DOHH2 (cell line): ENCODE results near the gene CLK4.

Experiments used
- H3F3A ChIP-seq: fragments of 200-600 bp; sonication (generic), shearing (Covaris generic); 2 replicates; pipeline ENCODE4 v1.6.0; 2016; ENCODE audit warnings: antibody characterized with exemption, mild to moderate bottlenecking; ENCODE audit not compliant: control insufficient read depth, insufficient read depth
- H3K27ac ChIP-seq: fragments of 200-600 bp; sonication (generic); 2 replicates; pipeline ENCODE4 v1.5.1; 2014; ENCODE audit warnings: low read depth, mild to moderate bottlenecking, low read length, moderate library complexity
- H3K27me3 ChIP-seq: fragments of 200-600 bp; sonication (generic); 2 replicates; pipeline ENCODE4 v1.6.1; 2014; ENCODE audit warnings: mild to moderate bottlenecking, low read length, mixed read lengths; ENCODE audit not compliant: control insufficient read depth
- H3K36me3 ChIP-seq: fragments of 200-600 bp; sonication (generic); 2 replicates; pipeline ENCODE4 v1.6.1; 2014; ENCODE audit warnings: mild to moderate bottlenecking, low read length, moderate library complexity, mixed read lengths; ENCODE audit not compliant: control insufficient read depth
- H3K4me1 ChIP-seq: fragments of 200-600 bp; sonication (generic); 2 replicates; pipeline ENCODE4 v1.6.1; 2014; ENCODE audit warnings: mild to moderate bottlenecking, low read length, mixed read lengths; ENCODE audit not compliant: control insufficient read depth
- H3K4me2 ChIP-seq: fragments of 200-600 bp; sonication (generic); 2 replicates; pipeline ENCODE4 v1.6.0; 2014; ENCODE audit warnings: mild to moderate bottlenecking, low read length, moderate library complexity
- H3K4me3 ChIP-seq: fragments of 200-600 bp; sonication (generic); 2 replicates; pipeline ENCODE4 v1.5.1; 2014; ENCODE audit warnings: mild to moderate bottlenecking, low read length, mixed read lengths
- H3K79me2 ChIP-seq: fragments of 200-600 bp; sonication (generic); 2 replicates; pipeline ENCODE4 v1.6.1; 2014; ENCODE audit warnings: mild to moderate bottlenecking, low read length, mixed read lengths; ENCODE audit not compliant: control insufficient read depth
- H3K9me2 ChIP-seq: fragments of 200-600 bp; sonication (generic); replicated peaks from 2 replicates; pipeline ENCODE4 v1.6.1; 2014; ENCODE audit warnings: mild to moderate bottlenecking, low read length, mixed read lengths; ENCODE audit not compliant: control insufficient read depth
- H3K9me3 ChIP-seq: fragments of 200-600 bp; sonication (generic); 2 replicates; pipeline ENCODE4 v1.6.1; 2014; ENCODE audit warnings: antibody characterized with exemption, low read length, mixed read lengths; ENCODE audit not compliant: control insufficient read depth, insufficient read depth
- H4K20me1 ChIP-seq: fragments of 200-600 bp; sonication (generic); 2 replicates; pipeline ENCODE4 v1.6.0; 2014; ENCODE audit warnings: low read depth, mild to moderate bottlenecking, antibody characterized with exemption, low read length, moderate library complexity; ENCODE audit not compliant: control insufficient read depth, insufficient read depth
- CTCF ChIP-seq: fragments of 200-600 bp; sonication (generic); IDR thresholded peaks from one replicate; pipeline ENCODE4 v1.5.1; 2014; ENCODE audit warnings: antibody characterized with exemption, mild to moderate bottlenecking, low read depth, low read length; ENCODE audit not compliant: poor library complexity, severe bottlenecking
- EZH2phosphoT487 ChIP-seq: fragments of 200-600 bp; sonication (generic); IDR thresholded peaks from 2 replicates; pipeline ENCODE4 v1.6.1; 2017; ENCODE audit warnings: borderline replicate concordance, mild to moderate bottlenecking, antibody characterized with exemption, low read length, moderate library complexity, mixed read lengths

The CLK4 gene

GRCh38 chr5:178670351-178670885 is 43.6 kb upstream of the CLK4 start:
- no peak overlapping the region for H3K27ac ChIP-seq
- no peaks in the 10 kb centered on the region for H3K36me3 ChIP-seq
- no peaks in the 10 kb centered on the region for H3K79me2 ChIP-seq
- no peak overlapping the region for H3K4me3 ChIP-seq
- no peaks in the 10 kb centered on the region for H4K20me1 ChIP-seq
- H3F3A ChIP-seq: no peaks in the 10 kb centered on the region
- no peaks in the 10 kb centered on the region for H3K4me1 ChIP-seq
- no peaks in the 10 kb centered on the region for H3K9me3 ChIP-seq
- no peak overlapping the region for H3K4me2 ChIP-seq
- no peaks in the 10 kb centered on the region for H3K9me2 ChIP-seq
- H3K27me3 ChIP-seq: 0 out of 2 replicates have a peak, but pooled peaks cover 5% of the 10 kb centered on the region
- TF ChIP-seq EZH2phosphoT487: no peak
- no peak for TF ChIP-seq CTCF

- Histone ChIP-seq H3K79me2 (no peaks in the 10 kb centered on the region), H3K4me2 (no peak overlapping the region), H3F3A (no peaks in the 10 kb centered on the region), H3K36me3 (no peaks in the 10 kb centered on the region), H3K9me2 (no peaks in the 10 kb centered on the region), H3K4me3 (no peak overlapping the region), H3K9me3 (no peaks in the 10 kb centered on the region), H3K27me3 (0 out of 2 replicates have a peak, but pooled peaks cover 5% of the 10 kb centered on the region), H4K20me1 (no peaks in the 10 kb centered on the region), H3K4me1 (no peaks in the 10 kb centered on the region), H3K27ac (no peak overlapping the region)
- TF ChIP-seq EZH2phosphoT487: no peak
- TF ChIP-seq CTCF: no peak
Observed at GRCh38 chr5:178668579-178668978, 41.7 kb upstream of the CLK4 start.

- 0 out of 2 replicates have a peak, but pooled peaks cover 2% of the 10 kb centered on the region for H3K27me3 ChIP-seq
- no peak overlapping the region for H3K4me3 ChIP-seq
- H3F3A ChIP-seq: no peaks in the 10 kb centered on the region
Observed at GRCh38 chr5:178667688-178668087, 40.8 kb upstream of the CLK4 start.

More at GRCh38 chr5:178667688-178668087, 40.8 kb upstream of the CLK4 start:
- no peak overlapping the region for H3K27ac ChIP-seq
- no peaks in the 10 kb centered on the region for H3K9me2 ChIP-seq
- H3K9me3 ChIP-seq: no peaks in the 10 kb centered on the region
- no peaks in the 10 kb centered on the region for H3K79me2 ChIP-seq
- no peaks in the 10 kb centered on the region for H3K4me1 ChIP-seq
- H4K20me1 ChIP-seq: no peaks in the 10 kb centered on the region
- no peaks in the 10 kb centered on the region for H3K36me3 ChIP-seq
- H3K4me2 ChIP-seq: no peak overlapping the region
- TF ChIP-seq EZH2phosphoT487 (no peak), CTCF (no peak)
